COLO668 (cell line): ENCODE results near the gene FOXR1.
"Not testable (repeated sequence)": the region's sequence is repeated elsewhere in the genome, so short reads cannot be mapped to it uniquely, and the experiment has no call there.

Experiments
- DNase-seq: peaks from one replicate; lab custom pipeline; 2025; ENCODE audit not compliant: unreplicated experiment; lab: John Stamatoyannopoulos, UW

Gene FOXR1

GRCh38 chr11:118991486-118992038 is 20.0 kb downstream of the FOXR1 start:
- not testable (repeated sequence) for DNase-seq

GRCh38 chr11:118996926-118997626 is 25.5 kb downstream of the FOXR1 start:
- peak; percentile 34 for DNase-seq

GRCh38 chr11:118997627-118998387 is 26.2 kb downstream of the FOXR1 start, which contains the start of gene CENATAC:
CENATAC (plus strand) TSS chr11:118998138; CDS start chr11:118998198, 60 bp downstream.
- DNase-seq: peak; percentile 92

- DNase-seq: peak; percentile 42
Observed at GRCh38 chr11:118998388-118998717, 26.8 kb downstream of the FOXR1 start.

GRCh38 chr11:118998822-118999221 is 27.3 kb downstream of the FOXR1 start:
- peak; percentile 6 for DNase-seq

- DNase-seq: no peak
Observed at GRCh38 chr11:119000906-119001305, 29.3 kb downstream of the FOXR1 start.

- no peak for DNase-seq
Observed at GRCh38 chr11:119006656-119007055, 35.1 kb downstream of the FOXR1 start.

- DNase-seq: no peak
Observed at GRCh38 chr11:119011476-119012053, 40.0 kb downstream of the FOXR1 start.

- DNase-seq: no peak
Observed at GRCh38 chr11:119012629-119013170, 41.1 kb downstream of the FOXR1 start.

- no peak for DNase-seq
Observed at GRCh38 chr11:119014209-119014924, 42.8 kb downstream of the FOXR1 start.

- no peak for DNase-seq
Observed at GRCh38 chr11:119015054-119015611, 43.6 kb downstream of the FOXR1 start.

GRCh38 chr11:119016216-119017009 is 44.9 kb downstream of the FOXR1 start:
- no peak for DNase-seq

- not testable (repeated sequence) for DNase-seq
Observed at GRCh38 chr11:119017377-119017776, 45.8 kb downstream of the FOXR1 start.

GRCh38 chr11:119018074-119018938 is 46.7 kb downstream of the FOXR1 start, which contains the start of the genes RPS25 and TRAPPC4:
RPS25 (minus strand) TSS chr11:119018343; CDS start chr11:119018284, 59 bp downstream.
TRAPPC4 (plus strand) TSS chr11:119018766; CDS start chr11:119018796, 30 bp downstream.
- DNase-seq: peak; percentile 95

- DNase-seq: no peak
Observed at GRCh38 chr11:119019996-119020395, 48.4 kb downstream of the FOXR1 start.

GRCh38 chr11:119021631-119022030 is 50.1 kb downstream of the FOXR1 start:
- DNase-seq: no peak

GRCh38 chr11:119023741-119024140 is 52.2 kb downstream of the FOXR1 start:
- no peak for DNase-seq

- no peak for DNase-seq
Observed at GRCh38 chr11:119024430-119025098, 53.0 kb downstream of the FOXR1 start.
